HG03354 (cell line): Measurements from ENCODE around the gene ACTG1.

Experiments
- ATAC-seq: cut with Tn5 transposase; IDR thresholded peaks from one replicate; pipeline ENCODE4 v1.9.1; 2021; ENCODE audit warnings: mild to moderate bottlenecking; ENCODE audit not compliant: unreplicated experiment, poor library complexity, severe bottlenecking

The ACTG1 gene

DNA sequence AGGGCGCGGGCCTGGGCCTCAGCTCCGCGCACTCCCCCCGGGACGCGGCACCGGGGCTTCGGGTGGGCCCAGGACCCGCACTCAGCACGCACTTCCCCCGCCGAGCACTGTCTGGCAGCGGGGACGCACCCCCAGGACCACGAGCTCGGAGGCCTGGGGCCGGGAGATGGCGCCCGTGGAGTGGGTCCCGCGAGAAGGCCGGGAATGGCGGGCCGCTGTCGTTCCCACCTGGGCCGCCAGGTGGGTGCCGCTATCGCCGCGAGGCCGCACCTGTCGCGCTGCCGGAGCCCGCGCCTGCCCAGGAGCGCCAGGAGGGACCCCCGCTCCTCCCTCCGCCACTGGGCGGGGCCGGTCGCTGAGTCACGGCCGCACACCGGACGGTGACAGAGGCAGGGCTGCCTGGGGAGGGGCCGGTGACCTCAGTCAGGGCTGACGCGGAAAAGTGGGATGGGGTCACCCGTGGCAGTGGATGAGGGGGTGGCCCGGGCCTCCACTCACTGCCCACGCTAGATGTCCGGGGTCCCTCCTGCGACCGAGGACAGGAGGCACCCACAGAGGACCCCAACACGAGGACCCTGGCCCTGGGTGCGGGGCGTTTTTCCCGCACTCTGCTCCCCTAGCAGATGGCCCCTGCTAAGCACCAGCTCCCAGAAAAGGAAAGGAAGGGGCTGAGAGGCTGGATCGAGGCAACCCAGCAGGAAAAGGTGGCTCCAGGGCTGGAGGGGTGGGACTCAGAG lies 6.9 kb upstream of the ACTG1 start:
- ATAC-seq = no peak

DNA sequence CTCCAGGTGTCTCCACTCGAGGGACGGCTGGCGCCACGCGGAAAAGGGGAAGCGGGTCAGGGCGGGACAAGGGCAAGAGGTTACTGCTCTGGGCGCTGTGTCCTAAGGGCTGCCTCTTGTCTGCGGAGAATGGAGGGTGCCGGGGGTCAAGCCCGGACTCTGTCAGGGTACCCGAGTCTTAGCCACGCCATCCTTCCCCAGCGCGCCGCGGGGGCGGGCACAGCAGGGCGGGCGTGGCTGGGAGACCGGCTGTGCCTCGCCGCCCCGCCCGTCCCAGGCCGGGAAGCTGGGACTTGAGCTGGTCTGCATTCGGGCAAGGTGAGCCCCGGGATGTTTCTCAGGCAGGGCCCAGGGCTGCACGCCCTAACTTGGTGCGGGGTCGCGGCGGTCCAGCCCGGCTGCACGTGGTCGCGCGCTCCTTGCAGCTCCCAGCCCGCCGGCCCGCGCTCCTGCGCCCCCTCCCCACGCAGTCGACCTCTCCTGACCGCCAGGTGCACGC lies 6.2 kb upstream of the ACTG1 start:
- no peak for ATAC-seq

DNA sequence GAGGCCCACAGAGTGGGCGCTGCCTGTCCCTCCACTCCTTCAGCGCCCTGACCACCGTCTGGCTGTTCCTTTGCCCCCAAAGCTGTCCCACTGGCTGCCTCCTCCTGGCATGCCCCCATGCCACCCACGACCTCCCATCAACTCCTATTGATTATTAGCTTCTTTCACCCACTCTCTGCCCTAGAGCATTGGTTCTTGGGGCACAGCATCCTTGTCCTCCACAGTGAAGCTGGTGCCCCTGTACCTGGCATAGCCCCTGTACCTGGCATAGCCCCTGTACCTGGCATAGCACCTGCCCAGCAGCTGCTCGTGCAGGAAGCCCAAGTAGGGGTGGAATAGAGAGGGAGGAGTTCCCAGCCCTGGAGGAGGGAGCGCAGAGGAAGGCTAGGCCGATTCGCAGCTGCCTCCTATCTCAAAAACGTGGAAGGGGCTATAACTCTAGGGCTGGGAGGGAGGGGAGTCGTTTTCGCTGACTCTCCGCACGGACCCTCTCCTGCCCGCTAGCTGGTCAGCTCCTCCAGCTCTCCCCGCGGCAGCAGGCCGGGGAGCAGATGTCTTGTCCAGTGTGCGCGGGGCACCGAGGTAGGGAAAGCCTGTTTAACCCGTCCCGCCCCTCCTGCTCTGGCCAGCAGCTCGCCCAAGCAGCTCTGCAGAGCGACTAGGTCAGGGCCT lies 5.7 kb upstream of the ACTG1 start:
- ATAC-seq = no peak

DNA sequence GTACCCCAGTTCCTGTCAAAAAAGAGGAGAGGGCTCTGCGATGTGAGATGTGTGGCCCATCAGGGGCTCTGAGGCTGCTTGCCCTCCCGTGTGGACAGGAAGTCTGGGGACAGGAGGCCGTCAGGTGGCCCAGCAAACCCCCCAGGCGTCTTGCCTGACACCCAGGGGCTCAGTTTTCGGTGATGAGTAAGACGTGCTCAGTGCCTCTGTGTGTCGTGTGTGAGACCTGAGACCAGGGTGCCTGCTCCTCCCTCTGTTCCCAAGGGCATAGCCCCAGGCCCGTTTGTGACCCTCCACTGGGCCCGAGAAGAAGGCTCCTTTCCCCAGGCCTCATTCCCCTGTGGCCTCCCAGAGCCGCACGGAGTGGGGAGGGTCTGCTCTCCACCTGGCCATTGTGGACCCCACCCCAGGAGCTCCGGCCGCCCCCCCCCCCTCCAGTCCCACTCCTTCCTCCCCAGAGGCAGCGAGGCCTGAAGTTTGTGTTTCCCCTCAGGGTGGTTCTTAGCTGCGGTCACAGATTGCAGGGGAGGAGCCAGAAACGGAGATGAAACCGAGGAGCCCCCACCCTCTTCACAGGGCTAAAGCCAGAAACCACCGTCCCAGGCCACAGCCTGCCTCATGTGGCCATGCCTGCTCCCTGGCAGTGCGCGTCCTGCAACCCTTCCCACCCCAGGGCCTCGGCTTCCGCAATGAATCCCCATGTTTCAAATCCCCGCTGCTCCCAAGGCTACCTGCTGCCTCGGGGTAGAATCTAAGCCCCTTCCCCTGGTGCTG lies 4.9 kb upstream of the ACTG1 start:
- ATAC-seq = peak; percentile 47

DNA sequence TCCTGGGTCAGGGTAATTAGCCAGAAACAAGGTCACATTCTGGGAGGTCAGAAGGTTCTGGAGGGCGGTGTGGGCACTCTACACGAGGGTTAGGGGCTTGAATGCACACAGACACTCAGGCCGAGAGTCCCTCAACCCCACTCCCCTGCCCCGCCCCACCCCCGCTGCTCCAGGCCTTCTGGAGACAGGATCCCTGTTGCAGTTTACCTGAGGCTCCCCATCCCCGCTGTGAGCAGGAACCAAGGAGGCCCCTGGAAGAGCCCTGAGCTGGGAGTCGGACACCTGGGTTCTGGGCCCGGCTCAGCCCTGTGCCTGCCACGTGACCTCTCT lies 4.4 kb upstream of the ACTG1 start:
- no peak for ATAC-seq

DNA sequence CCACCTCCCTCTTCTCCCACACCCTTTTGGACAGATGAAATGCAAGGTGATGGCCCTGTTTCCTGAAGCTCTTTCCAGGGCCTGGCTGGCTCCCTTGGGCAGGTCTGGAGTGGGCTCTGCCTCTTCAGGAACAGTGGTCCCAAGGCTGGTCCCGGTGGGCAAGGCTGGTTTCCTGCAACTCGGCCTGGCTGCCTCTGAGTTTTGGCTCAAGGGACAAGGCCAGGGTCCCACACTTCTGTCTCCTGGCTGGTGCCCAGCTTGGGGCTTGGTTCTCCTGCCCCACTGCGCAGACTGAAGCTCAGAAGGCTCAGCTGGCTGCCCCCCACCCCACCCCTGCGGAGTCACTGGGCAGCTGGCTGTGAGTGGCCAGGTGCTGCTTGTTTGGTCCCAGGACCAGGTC lies 3.8 kb upstream of the ACTG1 start:
- no peak for ATAC-seq

DNA sequence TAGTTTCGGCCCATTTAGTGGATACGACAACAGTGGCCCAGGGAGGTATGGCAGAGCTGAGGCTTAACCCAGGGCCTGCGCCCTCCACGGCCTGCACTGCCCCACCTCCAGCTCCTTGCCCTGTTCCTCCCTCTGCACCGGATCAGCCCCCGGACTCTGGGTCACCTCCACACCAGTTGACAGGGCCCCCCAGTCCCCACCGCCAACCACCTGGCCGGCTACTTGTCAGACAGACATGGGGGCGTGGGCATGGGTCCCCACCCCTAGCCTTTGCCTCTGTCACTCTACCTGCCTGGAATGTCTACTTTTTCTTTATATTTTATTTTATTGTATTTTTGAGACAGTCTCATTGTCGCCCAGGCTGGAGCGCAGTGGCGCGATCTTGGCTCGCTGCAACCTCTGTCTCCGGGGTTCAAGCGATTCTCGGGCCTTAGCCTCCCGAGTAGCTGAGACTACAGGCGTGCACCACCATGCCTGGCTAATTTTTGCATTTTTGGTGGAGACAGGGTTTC lies 3.0 kb upstream of the ACTG1 start:
- no peak for ATAC-seq

DNA sequence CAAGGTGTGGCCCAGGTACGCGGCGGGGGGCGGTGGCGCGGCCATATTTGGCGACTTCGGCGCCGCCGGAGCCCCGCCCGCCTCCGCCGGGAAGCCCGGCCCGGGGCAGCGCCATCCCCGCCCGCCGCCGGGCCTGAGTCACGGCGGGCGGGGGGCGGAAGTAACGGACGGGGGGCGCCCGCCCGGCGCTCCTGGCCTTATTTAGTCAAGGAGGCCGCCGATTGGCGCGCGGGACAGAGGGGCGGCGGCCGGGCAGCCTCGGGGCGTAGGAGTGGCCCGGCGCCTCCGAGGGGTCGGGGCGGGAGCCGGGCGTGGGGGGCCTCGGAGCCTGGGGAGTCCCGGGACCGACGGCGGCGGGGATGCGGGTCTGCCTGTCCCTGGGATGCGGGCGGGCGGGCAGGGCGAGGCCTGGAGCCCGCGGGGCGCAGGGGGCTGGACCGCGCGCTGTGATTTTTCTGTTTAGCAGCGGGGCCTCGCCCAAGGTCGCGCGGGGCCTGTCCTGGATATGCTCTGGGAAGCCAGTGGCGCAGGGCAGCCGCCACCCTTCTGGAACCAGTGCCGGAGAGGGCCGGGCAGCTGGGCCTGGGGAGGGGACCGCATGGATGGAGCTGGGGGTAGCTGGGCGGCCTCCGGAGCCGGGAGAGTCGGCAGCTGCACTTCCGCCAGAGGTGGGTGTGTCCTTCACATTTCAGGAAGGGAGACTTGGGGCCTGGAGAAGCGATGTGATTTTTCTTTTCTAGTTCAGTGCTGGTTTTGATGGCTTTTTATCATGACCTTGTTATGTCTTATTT lies 2.3 kb upstream of the ACTG1 start:
- peak; percentile 15 for ATAC-seq

DNA sequence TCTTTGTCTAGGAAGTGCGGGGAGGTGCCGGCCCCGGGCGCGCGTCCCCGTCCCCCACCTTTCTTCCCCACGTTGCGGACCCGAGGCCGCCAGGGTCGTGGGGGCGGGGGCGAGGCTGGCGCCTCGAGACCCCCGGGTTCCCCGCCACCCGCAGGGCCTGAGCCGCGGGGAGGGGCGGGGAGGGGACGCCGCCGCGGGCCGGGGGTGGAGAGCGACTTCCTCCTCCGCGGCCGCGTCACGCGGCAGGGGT lies 1.8 kb upstream of the ACTG1 start:
- no peak for ATAC-seq

DNA sequence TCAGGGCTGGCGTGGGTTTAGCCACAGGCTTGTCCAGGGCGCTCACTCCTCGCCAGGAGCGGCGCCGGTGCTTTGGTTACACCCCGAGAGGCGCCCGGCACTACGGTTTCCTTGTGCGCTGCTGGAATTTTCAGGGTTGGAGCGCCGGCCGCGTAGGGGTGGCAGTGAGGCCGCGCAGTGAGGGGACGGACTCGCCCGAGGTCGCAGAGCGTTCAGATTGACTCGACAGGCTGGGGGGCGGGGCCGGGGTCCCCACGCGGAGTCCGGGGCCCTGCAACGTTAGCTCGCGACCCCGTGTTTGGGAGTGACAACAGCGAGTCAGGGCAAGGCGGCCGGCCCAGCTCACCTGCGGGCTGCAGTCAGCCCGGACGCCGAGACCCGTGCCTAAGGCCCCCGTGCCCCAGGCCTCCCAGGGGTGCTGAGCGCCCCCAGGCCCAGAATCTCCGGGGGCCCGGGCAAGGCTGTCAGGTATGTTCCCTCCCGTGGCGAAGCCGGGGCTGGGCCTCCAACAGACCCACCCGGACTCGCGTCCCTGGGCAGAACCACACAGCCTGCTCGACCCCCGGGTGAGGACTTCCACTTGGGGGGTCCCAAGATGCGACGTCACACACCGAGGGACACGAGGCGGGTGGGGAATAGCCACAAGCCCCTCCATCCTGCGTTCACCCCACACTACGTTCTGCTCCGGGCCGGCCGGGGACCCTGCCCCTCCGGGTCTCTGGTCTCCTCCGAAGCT lies 1.3 kb upstream of the ACTG1 start:
- ATAC-seq = no peak

DNA sequence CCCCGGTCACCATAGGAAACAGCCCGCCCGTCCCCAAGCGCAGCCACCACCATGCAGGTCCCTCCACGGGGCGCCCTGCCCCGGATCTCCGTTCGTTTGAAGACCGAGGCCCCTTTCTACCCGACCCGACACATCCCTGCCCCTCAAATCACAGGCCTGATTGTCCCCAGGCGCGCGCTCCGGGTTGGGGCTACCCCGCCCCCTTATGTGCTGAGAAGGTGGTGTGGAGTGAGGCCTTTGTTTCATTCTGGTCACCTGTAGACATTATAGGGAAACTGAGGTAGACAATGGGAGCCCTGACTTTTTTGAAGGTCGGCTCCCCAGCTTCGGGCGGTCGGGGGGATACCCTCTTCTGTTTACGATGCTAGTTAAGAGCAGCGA lies 763 bp upstream of the ACTG1 start:
- ATAC-seq = peak; percentile 7

DNA sequence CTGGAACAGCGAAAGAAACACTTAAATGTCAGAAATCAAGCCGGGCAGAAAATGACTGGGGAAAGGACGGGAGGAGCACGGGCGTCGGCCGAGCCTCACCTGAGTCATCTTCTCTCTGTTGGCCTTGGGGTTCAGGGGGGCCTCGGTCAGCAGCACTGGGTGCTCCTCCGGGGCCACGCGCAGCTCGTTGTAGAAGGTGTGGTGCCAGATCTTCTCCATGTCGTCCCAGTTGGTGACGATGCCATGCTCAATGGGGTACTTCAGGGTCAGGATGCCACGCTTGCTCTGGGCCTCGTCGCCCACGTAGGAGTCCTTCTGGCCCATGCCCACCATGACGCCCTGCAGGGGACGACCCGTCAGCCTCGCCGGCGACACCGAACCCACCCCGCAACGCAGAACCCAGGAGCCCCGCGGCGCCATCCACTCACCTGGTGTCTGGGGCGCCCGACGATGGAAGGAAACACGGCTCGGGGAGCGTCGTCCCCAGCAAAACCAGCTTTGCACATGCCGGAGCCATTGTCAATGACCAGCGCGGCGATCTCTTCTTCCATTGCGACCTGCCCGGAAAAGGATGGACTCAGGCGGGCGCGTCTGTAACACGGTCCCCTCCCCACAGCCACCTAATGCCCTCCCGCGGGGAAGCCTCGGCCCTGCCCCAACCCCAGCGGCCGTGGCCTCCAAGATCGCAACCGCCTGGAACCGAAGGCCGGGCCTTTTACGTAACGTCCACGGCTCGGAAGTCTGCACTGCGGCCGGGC lies 616 bp downstream of the ACTG1 start:
- ATAC-seq = peak; percentile 2

DNA sequence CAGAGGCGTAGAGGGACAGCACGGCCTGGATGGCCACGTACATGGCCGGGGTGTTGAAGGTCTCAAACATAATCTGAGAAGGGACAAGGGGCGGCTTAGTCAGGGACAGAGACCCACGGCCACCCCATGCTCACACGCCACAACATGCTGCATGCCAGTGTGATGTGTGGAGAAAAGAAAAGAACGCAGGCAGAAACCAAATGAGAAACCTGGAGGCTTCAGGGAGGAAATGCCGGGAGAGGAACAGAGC lies 1.1 kb downstream of the ACTG1 start:
- no peak for ATAC-seq

DNA sequence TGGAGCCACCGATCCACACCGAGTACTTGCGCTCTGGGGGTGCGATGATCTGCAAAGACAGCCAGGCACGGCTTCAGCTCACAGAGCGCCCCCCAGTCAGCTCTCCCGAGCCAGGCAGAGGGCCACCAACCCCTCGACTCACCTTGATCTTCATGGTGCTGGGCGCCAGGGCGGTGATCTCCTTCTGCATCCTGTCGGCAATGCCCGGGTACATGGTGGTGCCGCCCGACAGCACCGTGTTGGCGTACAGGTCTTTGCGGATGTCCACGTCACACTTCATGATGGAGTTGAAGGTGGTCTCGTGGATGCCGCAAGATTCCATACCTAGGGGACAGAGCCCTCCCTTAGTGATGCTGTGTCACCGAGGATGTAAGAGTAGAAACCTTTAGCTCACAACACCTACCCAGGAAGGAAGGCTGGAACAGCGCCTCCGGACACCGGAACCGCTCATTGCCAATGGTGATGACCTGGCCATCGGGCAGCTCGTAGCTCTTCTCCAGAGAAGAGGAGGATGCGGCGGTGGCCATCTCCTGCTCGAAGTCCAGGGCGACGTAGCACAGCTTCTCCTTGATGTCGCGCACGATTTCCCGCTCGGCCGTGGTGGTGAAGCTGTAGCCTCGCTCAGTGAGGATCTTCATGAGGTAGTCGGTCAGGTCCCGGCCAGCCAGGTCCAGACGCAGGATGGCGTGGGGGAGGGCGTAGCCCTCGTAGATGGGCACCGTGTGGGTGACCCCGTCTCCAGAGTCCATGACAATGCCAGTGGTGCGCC lies 1.6 kb downstream of the ACTG1 start:
- no peak for ATAC-seq

DNA sequence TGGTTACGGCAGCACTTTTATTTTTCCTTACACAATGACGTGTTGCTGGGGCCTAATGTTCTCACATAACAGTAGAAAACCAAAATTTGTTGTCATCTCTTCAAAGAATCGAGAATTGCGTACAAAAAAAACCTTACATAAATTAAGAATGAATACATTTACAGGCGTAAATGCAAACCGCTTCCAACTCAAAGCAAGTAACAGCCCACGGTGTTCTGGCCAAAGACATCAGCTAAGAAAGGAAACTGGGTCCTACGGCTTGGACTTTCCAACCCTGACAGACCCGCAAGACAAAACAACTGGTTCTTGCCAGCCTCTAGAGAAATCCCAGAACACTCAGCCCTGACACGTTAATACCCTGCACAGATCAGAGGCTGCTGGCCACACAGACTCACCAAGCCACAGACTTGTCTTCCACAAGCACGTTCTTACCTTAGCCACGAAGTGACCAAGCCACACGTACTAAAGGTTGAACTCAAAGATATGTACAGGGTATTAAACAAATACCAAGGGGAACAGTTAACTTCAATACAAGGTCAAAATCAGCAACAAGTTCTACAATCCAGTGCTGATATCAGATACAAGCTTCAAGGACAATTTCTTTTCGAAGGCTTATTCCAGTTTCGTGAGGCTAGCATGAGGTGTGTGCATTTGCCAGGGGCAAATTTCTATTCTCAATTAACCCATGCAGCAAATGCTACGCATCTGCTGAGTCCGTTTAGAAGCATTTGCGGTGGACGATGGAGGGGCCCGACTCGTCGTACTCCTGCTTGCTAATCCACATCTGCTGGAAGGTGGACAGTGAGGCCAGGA lies 2.4 kb downstream of the ACTG1 start:
- no peak for ATAC-seq

DNA sequence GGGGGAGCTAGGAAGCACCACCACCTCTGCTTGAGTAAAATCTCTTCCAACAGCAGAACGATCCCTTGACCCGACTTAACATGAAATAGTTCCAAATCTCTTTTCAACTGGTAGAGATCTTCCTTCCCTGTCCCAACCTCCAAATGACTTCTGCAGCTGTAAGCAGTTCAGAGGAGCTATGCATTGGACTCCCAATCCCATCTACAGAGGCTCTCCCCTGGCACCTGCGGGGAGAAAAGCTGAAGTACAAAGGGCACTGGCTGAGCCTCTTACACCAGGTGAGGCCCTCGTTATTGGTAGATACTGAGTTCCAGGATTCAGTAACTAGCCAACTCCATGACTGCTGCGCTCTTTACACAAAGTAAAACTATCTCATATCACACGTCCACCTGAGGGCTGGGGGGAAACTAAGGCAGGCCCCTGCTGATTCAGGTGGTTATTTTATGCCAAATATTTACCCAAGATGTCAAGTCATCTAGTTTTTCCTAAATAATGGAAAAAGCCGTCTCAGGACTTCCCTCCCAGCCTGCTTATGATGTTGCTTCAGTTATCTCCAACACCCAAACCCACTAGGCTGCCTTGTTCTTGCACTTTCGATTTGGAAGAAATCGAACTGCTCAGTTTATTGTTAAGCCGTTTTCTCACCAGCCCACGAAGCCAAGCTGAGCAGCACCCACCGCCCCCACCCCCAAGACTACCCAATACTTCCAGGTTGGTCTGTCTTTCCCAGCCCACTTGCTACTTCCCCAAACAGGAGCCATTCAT lies 3.2 kb downstream of the ACTG1 start:
- ATAC-seq = no peak

DNA sequence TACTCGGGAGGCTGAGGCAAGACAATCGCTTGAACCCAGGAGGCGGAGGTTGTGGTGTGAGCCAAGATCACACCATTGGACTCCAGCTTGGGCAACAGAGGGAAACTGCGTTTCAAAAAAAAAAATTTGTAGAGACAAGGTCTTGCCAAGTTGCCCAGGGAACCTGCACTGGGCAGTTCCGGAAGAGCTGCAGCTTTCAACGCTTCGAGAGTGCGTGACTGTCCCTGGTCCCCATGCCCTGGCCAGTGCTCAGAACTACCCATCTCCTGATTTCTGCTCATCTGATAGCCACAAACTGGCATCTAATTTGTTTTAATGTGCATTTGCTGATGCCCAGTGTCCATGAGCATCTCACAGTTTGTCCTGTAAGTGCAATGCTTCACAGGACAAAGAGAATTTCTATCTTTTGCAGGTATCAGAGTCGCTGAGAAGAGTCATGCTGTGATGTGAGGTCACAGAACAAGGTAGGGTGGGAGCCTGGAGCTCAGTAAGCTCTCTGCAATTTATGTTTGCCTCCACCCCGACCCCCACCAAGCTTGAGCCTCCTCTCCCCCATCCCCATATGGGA lies 3.9 kb downstream of the ACTG1 start:
- ATAC-seq = no peak
